GM18505 (cell line): ENCODE results near the gene MAP7.

Source experiments
- ATAC-seq: cut with Tn5 transposase; IDR thresholded peaks from one replicate; pipeline ENCODE4 v1.9.1; 2021; ENCODE audit not compliant: unreplicated experiment
- POLR2A ChIP-seq: IDR thresholded peaks from 4 replicates; pipeline ENCODE4 v1.6.1; 2011; ENCODE audit warnings: borderline replicate concordance; ENCODE audit not compliant: insufficient read depth, insufficient read length; ENCODE audit errors: extremely low read depth

The MAP7 gene

DNA sequence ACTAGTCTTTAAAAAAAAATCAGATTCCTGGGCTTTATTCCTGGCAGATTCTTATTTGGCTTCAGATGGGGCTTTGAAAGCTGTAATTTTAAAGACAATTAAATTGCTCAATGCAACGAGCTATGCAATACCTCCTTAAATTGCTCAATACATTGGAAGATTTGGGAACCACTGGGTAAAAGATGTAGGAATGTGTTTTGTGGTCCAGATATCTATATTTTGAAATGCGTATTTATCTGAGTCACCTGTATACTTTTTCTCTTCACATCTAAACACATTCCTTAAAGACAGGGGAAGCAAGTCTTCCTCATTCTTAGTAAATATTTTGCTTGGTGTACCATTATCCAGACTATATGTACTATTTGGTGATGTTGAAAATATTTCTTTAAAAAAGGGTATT, 29.6 kb upstream of the MAP7 start:
- no peak for ATAC-seq
- no peak for TF ChIP-seq POLR2A

GRCh38 chr6:136576821-136577220, 26.6 kb upstream of the MAP7 start:
- no peak for TF ChIP-seq POLR2A
- no peak for ATAC-seq

GRCh38 chr6:136571496-136571895, 21.3 kb upstream of the MAP7 start:
- no peak for TF ChIP-seq POLR2A
- no peak for ATAC-seq

- TF ChIP-seq POLR2A = no peak
- ATAC-seq = no peak
These were observed 20.8 kb upstream of the MAP7 start for GRCh38 chr6:136571065-136571464.

GRCh38 chr6:136568129-136568528, 17.9 kb upstream of the MAP7 start:
- no peak for TF ChIP-seq POLR2A
- no peak for ATAC-seq

DNA sequence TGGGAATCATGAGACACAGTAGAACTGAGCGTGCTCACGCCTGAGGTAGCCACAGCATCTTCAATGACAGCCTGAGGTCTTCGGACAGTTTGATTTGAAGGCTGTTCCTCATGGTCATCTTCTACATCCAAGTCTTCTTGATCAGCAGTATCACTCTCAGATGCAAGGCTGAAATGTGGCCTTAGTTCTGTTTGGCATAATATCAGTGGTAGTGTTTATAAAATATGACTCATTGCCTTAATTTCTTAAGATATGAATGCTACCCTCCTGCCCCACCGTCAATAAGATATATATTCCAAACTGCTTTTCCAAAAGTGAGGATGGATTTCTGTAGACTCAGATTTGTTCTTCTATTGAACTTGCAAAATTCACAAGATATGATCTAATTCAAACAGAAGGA, 17.5 kb upstream of the MAP7 start:
- no peak for TF ChIP-seq POLR2A
- ATAC-seq = no peak

- TF ChIP-seq POLR2A = no peak
- ATAC-seq = no peak
These were observed 16.6 kb upstream of the MAP7 start for GRCh38 chr6:136566851-136567250.

DNA sequence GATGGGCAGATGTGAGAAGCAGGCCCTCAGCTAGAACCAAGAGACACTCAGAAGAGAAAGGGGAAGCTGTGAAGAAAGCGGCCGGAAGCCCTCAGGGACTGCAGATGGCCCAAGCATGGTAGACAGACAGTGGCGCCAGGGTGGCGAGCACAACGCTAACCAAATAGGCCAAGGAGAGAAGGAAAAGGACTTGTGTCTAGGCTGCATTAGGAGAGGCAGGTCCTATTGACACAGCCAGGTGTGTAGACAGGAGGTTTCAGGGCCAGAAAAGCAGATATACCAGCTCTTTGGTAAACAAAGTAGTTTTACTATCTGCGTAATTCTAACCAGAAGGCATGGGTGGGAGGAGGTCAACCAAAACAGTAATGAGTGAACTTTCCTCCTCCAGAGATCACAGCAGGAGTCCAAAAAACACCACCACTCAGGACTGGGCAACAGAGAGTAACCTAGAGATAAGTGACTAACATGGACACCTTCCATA, 15.8 kb upstream of the MAP7 start:
- ATAC-seq = no peak
- TF ChIP-seq POLR2A = no peak

DNA sequence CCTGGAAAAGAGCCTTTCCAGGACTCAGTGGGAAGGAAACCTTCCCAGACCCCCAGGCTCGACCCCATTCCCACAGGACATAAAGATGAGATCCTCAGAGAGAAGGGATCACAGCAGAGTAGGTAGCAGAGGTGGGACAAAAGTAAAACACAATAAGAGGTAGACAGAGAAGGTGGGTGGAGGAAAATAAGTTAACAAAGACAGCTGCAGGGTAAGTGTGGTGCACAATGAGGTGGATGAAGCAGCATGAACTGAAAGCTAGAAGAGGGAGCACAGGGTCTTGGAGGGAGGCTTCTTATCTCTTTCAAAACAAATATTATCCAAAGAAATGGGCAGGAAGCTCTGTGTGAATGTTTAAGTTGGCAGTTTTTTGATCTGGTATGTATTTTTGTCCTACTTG, 14.0 kb upstream of the MAP7 start:
- no peak for TF ChIP-seq POLR2A
- no peak for ATAC-seq

GRCh38 chr6:136563386-136564152, 13.3 kb upstream of the MAP7 start:
- TF ChIP-seq POLR2A = no peak
- no peak for ATAC-seq

DNA sequence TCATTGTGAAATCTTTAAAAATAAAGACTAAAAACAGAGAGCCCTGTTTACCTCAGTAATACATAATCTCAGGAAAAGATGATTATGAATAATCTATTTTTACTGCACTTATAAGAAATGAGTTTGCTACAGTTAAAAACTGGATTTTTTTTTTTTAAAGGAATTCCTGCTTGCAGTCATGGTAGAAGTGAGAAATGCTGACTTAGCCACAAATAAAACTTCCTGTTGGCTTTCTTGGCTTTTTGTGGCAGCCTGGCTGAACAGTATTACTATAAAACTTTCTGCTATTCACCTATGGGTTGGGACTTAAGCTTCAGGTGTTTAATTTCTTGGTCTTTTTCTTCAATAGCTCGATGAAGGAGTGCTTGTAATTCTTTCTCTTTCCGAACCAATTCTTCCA, 12.0 kb upstream of the MAP7 start:
- no peak for ATAC-seq
- TF ChIP-seq POLR2A = no peak

- no peak for TF ChIP-seq POLR2A
- ATAC-seq = no peak
These were observed 3.1 kb upstream of the MAP7 start for GRCh38 chr6:136553166-136553787.

DNA sequence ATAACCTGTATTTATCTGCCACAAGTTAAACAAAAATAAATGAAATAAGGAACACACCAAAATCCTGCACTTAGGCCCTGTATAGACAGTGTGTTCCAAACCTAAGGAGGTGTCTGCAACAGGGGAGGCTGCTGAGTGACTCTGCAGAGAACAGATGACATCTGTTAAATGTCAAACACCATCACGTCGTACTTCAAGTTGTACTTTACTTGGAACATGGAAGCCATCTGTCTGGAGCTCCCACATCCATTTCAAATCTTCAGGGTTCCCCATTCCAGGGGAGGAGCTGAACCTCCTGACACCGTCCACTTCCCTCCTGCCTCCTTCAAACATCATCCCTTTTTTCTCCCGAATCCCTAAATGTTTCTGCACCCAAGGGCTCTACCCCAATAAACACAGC, 1.8 kb upstream of the MAP7 start:
- no peak for TF ChIP-seq POLR2A
- no peak for ATAC-seq

DNA sequence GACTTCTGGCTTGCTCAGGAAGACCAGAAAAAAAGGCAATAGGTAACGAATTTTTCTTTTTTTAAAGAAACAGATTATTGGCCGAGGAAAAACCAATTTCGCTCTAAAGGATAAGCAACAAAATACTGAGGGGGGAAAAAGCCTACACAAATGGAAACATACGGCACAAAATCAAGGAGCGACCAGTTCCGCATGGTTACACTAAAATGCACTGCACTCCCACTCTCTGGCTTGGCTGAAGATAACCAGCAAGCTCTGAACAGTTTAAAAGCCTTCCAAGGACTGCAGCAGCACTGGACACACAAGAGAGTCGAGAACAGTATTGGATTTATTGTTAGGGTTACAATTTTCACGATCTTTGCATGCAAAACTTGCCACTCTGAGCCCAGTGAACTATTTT, 881 bp upstream of the MAP7 start:
- TF ChIP-seq POLR2A = no peak
- no peak for ATAC-seq
